Sciatic nerve (tissue), 2 donors: ENCODE measurements around the gene CNGB1. TPM values are rescaled to one million over a fixed set of nuclear protein-coding genes. Genes with fewer than 3 reads are reported as not detected.
"Not testable (repeated sequence)": the region's sequence is repeated elsewhere in the genome, so short reads cannot be mapped to it uniquely, and the experiment has no call there.

Experiments used
- ATAC-seq: fragments of 200-7000 bp; cut with Tn5 transposase; one replicate; pipeline ENCODE4 v1.9.1; 2020; ENCODE audit warnings: mild to moderate bottlenecking, moderate library complexity
- DNase-seq: peaks from one replicate; pipeline ENCODE4 v3.0.0-alpha.2; 2020; ENCODE audit warnings: low spot score
- intact Hi-C: fragments of 100-400 bp; cut with DNase I; formaldehyde crosslinking; loops from one replicate; pipeline ENCODE4 v1.14.2; 2022
- total RNA-seq: library from RNA; stranded (reverse); fragmentation: NEBNext Ultra II Directional; extraction: Animal tissue kit (Norgen Biotek cat#: 25700); gene quantifications from one replicate; pipeline ENCODE4 v1.2.1, GENCODE V29; 2021
- donor health status: DM: no; HTN: no; CAD: no.
- donor health status: DM: no; HTN: no; CAD: no.

Gene CNGB1
- total RNA-seq, 1 donor from 2014 or later, result not detected

GRCh38 chr16:57886427-57886826 lies 84.5 kb downstream of the CNGB1 start:
- intact Hi-C loops, result no loop called here
- DNase-seq, result no peak
- ATAC-seq, result no peak

GRCh38 chr16:57884655-57885133 lies 86.2 kb downstream of the CNGB1 start:
- intact Hi-C loops, result no loop called here

GRCh38 chr16:57883953-57884654 lies 86.8 kb downstream of the CNGB1 start:
- intact Hi-C loops, result no loop called here
- no peak for DNase-seq
- no peak for ATAC-seq

More at GRCh38 chr16:57884655-57885133, 86.2 kb downstream of the CNGB1 start:
- no peak for ATAC-seq
- DNase-seq, result no peak

- ATAC-seq (no peak), DNase-seq (no peak)
- intact Hi-C loops, result no loop called here
These were observed 87.4 kb downstream of the CNGB1 start for GRCh38 chr16:57883480-57883879.

- DNase-seq (no peak), ATAC-seq (no peak)
- intact Hi-C loops, result no loop called here
These were observed 88.1 kb downstream of the CNGB1 start for GRCh38 chr16:57882792-57883191.

GRCh38 chr16:57882206-57882605 lies 88.7 kb downstream of the CNGB1 start:
- DNase-seq, result no peak
- no peak for ATAC-seq
- intact Hi-C loops, result no loop called here

GRCh38 chr16:57878586-57878985 lies 92.3 kb downstream of the CNGB1 start:
- ATAC-seq, result no peak
- intact Hi-C loops, result no loop called here
- no peak for DNase-seq

GRCh38 chr16:57876210-57876609 lies 94.7 kb downstream of the CNGB1 start:
- intact Hi-C loops, result no loop called here
- ATAC-seq, result no peak
- DNase-seq, result no peak

GRCh38 chr16:57875347-57875746 lies 95.6 kb downstream of the CNGB1 start:
- intact Hi-C loops, result no loop called here
- ATAC-seq (no peak), DNase-seq (no peak)

GRCh38 chr16:57873218-57873617 lies 97.7 kb downstream of the CNGB1 start:
- DNase-seq (no peak), ATAC-seq (no peak)
- intact Hi-C loops, result no loop called here

- DNase-seq, ATAC-seq, intact Hi-C loops: not testable (repeated sequence)
These were observed 98.2 kb downstream of the CNGB1 start for GRCh38 chr16:57872764-57873163.

GRCh38 chr16:57871456-57871855 lies 99.5 kb downstream of the CNGB1 start:
- intact Hi-C loops, result no loop called here
- ATAC-seq (no peak), DNase-seq (no peak)

GRCh38 chr16:57870753-57871454 lies 100.0 kb downstream of the CNGB1 start:
- DNase-seq (no peak), ATAC-seq (no peak)
- intact Hi-C loops, result no loop called here

GRCh38 chr16:57868913-57869520 lies 101.9 kb downstream of the CNGB1 start:
- DNase-seq (no peak), ATAC-seq (no peak)
- intact Hi-C loops, result loop anchor here (5.0 to 10.0 kb wide), 2 partner anchors 64 to 112 kb away; partner anchors contain the start of gene KIFC3

- ATAC-seq (no peak), DNase-seq (no peak)
- intact Hi-C loops, result loop anchor here (5.0 to 10.0 kb wide), 2 partner anchors 62 to 110 kb away; partner anchors contain the start of gene KIFC3
These were observed 103.8 kb downstream of the CNGB1 start for GRCh38 chr16:57867000-57867561.

- DNase-seq (no peak), ATAC-seq (no peak)
- intact Hi-C loops, result loop anchor here (5.0 to 10.0 kb wide), 2 partner anchors 62 to 109 kb away; partner anchors contain the start of gene KIFC3
These were observed 104.4 kb downstream of the CNGB1 start for GRCh38 chr16:57866529-57866918.

- no peak for DNase-seq
- intact Hi-C loops, result loop anchor here (5.0 to 10.0 kb wide), 2 partner anchors 61 to 109 kb away; partner anchors contain the start of gene KIFC3
- no peak for ATAC-seq
These were observed 105.0 kb downstream of the CNGB1 start for GRCh38 chr16:57865746-57866528.

- intact Hi-C loops, result loop anchor here (10.0 kb wide), 1 partner anchor 59 kb away; the partner anchor contains the start of gene KIFC3
- ATAC-seq (peak; percentile 95), DNase-seq (peak; percentile 74)
These were observed 107.3 kb downstream of the CNGB1 start for GRCh38 chr16:57863434-57864160.
